K562 (cell line): ENCODE data around the gene TNFRSF18. TPM values are rescaled to one million over a fixed set of nuclear protein-coding genes. Genes with fewer than 3 reads are reported as not detected.
A peak's percentile ranks its signal among the peaks of the same experiment; 100 is the strongest.

Experiments
- ATAC-seq: fragments of 200-7000 bp; cut with Tn5 transposase; 3 replicates; pipeline ENCODE4 v1.9.1; 2020; ENCODE audit warnings: moderate library complexity
- BruUV-seq: library from RNA; stranded (reverse); fragments of 400-500 nt; replicated peaks from 2 replicates; lab custom pipeline; 2021; lab: Mats Ljungman, UMichigan
- CTCF ChIA-PET: fragments of 300-600 bp; formaldehyde crosslinking; extraction: SDS; loops from one replicate; lab custom pipeline; 2021; ENCODE audit warnings: low intra/inter-chr PET ratio; lab: Yijun Ruan, JAX
- POLR2A ChIA-PET: fragments of 300-600, 350-650 bp; sonication (Branson Sonifier 250); formaldehyde crosslinking; extraction: SDS; loops from one replicate; lab custom pipeline; 2021; ENCODE audit warnings: antibody characterized with exemption, inconsistent platforms; lab: Yijun Ruan, JAX
- DNase-seq, 4 experiments: peaks; one replicate each; pipeline versions ENCODE4 v3.0.0 to v3.0.0-alpha.2; 2011 to 2018; ENCODE audit warnings: low spot score in 3 of 4, mixed read lengths in 3 of 4; ENCODE audit errors: extremely low read depth in 1 of 4
- FAIRE-seq: peaks from 2 replicates; lab custom pipeline; 2011; peaks lifted over from hg19 to GRCh38; lab: Jason Lieb, UNC
- H2AFZ ChIP-seq: 2 replicates; pipeline ENCODE4 v1.6.0; 2011; ENCODE audit warnings: low read depth, low read length, control low read depth, inconsistent platforms
- H3K27ac ChIP-seq: fragments of 200-600 bp; 3 replicates; pipeline ENCODE4 v1.8.0; 2011; ENCODE audit warnings: low read depth, mild to moderate bottlenecking, control low read depth, inconsistent platforms, low read length, moderate library complexity, mixed read lengths; ENCODE audit errors: extremely low read depth
- H3K27me3 ChIP-seq, 2 experiments: fragments of 300-600 bp in 1 of 2; 2 replicates in 1 of 2; 3 replicates in 1 of 2; pipeline versions ENCODE4 v1.6.0 to v1.8.0; 2011; ENCODE audit warnings: inconsistent platforms in 2 of 2, low read length in 2 of 2, mild to moderate bottlenecking in 1 of 2, mixed read lengths in 1 of 2, moderate library complexity in 1 of 2; ENCODE audit not compliant: control insufficient read depth in 2 of 2, insufficient read depth in 2 of 2
- H3K36me3 ChIP-seq: fragments of 300-600 bp; 3 replicates; pipeline ENCODE4 v1.8.0; 2011; ENCODE audit warnings: mild to moderate bottlenecking, low read length, inconsistent platforms; ENCODE audit not compliant: control insufficient read depth, insufficient read depth
- H3K4me1 ChIP-seq, 2 experiments: fragments of 200-600 bp in 1 of 2; replicated peaks in 1 of 2; 2 replicates in 1 of 2; 3 replicates in 1 of 2; pipeline versions ENCODE4 v1.5.1 to v1.8.0; 2011; ENCODE audit warnings: inconsistent platforms in 2 of 2, low read length in 2 of 2, mild to moderate bottlenecking in 1 of 2, mixed read lengths in 1 of 2, moderate library complexity in 1 of 2; ENCODE audit not compliant: control insufficient read depth in 2 of 2, insufficient read depth in 2 of 2
- H3K4me2 ChIP-seq: 2 replicates; pipeline ENCODE4 v1.6.1; 2011; ENCODE audit warnings: low read length, control low read depth, inconsistent platforms, mixed read lengths; ENCODE audit not compliant: insufficient read depth
- H3K4me3 ChIP-seq: fragments of 200-600 bp; sonication (generic), shearing (Covaris generic); 2 replicates; pipeline ENCODE4 v1.5.1; 2016; ENCODE audit warnings: control low read depth, inconsistent platforms
- H3K79me2 ChIP-seq: fragments of 200-600 bp; 3 replicates; pipeline ENCODE4 v1.8.0; 2011; ENCODE audit warnings: low read length, inconsistent platforms; ENCODE audit not compliant: control insufficient read depth, insufficient read depth
- H3K9ac ChIP-seq, 2 experiments: 2 replicates each; pipeline versions ENCODE4 v1.6.0 to v1.6.1; 2011; ENCODE audit warnings: low read depth in 2 of 2, low read length in 2 of 2, control low read depth in 1 of 2, inconsistent platforms in 1 of 2, mild to moderate bottlenecking in 1 of 2, mixed read lengths in 1 of 2; ENCODE audit not compliant: insufficient read depth in 1 of 2
- H3K9me1 ChIP-seq: one replicate; pipeline ENCODE4 v1.6.0; 2011; ENCODE audit warnings: inconsistent platforms, mild to moderate bottlenecking, low read length, moderate library complexity; ENCODE audit not compliant: control insufficient read depth, insufficient read depth
- H3K9me3 ChIP-seq: replicated peaks from 2 replicates; pipeline ENCODE4 v1.5.1; 2011; ENCODE audit warnings: low read depth, low read length, inconsistent platforms; ENCODE audit not compliant: control insufficient read depth, insufficient read depth
- H4K20me1 ChIP-seq: replicated peaks from 2 replicates; pipeline ENCODE4 v1.6.1; 2011; ENCODE audit warnings: low read length, inconsistent platforms, mixed read lengths; ENCODE audit not compliant: control insufficient read depth, insufficient read depth
- ATF7 ChIP-seq: fragments of 450-650 bp; IDR thresholded peaks from 2 replicates; pipeline ENCODE4 v1.7.1; 2014; ENCODE audit warnings: mild to moderate bottlenecking, moderate library complexity
- FOXK1 ChIP-seq: sonication (generic); formaldehyde crosslinking; IDR thresholded peaks from 2 replicates; pipeline ENCODE4 v1.8.0; 2022; ENCODE audit warnings: missing genetic modification reagents, mild to moderate bottlenecking, borderline replicate concordance
- HCFC1 ChIP-seq: IDR thresholded peaks from 2 replicates; pipeline ENCODE4 v1.6.1; 2012; ENCODE audit warnings: low read depth, low read length, improper control_type of control experiment
- MITF ChIP-seq: IDR thresholded peaks from 2 replicates; pipeline ENCODE4 v1.6.1; 2014; ENCODE audit warnings: antibody characterized with exemption
- MTA3 ChIP-seq: fragments of 450-650 bp; formaldehyde crosslinking; IDR thresholded peaks from 2 replicates; pipeline ENCODE4 v1.6.1; 2017; ENCODE audit warnings: mild to moderate bottlenecking, borderline replicate concordance
- PCBP1 ChIP-seq: fragments of 200-400 bp; formaldehyde crosslinking; IDR thresholded peaks from 2 replicates; pipeline ENCODE4 v1.6.1; 2018; ENCODE audit warnings: mild to moderate bottlenecking, low read depth, low read length; ENCODE audit not compliant: poor library complexity, severe bottlenecking
- PHF20 ChIP-seq: fragments of 450-650 bp; IDR thresholded peaks from 2 replicates; pipeline ENCODE4 v1.6.1; 2018; ENCODE audit not compliant: partially characterized antibody
- RBM15 ChIP-seq: fragments of 200-400 bp; formaldehyde crosslinking; IDR thresholded peaks from 2 replicates; pipeline ENCODE4 v1.6.1; 2018; ENCODE audit warnings: mild to moderate bottlenecking, low read length, moderate library complexity; ENCODE audit not compliant: insufficient read depth
- RNF219 ChIP-seq: fragments of 250-450 bp; sonication (Bioruptor Pico); IDR thresholded peaks from 2 replicates; pipeline ENCODE4 v1.5.0; 2022; ENCODE audit warnings: mild to moderate bottlenecking
- SMARCC2 ChIP-seq: fragments of 450-650 bp; IDR thresholded peaks from 2 replicates; pipeline ENCODE4 v1.6.1; 2017; ENCODE audit warnings: antibody characterized with exemption, moderate library complexity, mild to moderate bottlenecking, low read depth
- ZBED1 ChIP-seq: IDR thresholded peaks from 2 replicates; pipeline ENCODE4 v1.6.1; 2014
- ZNF197 ChIP-seq: fragments of 200-800 bp; sonication (Bioruptor generic); IDR thresholded peaks from 2 replicates; pipeline ENCODE4 v1.6.1; 2016; ENCODE audit warnings: low read depth, missing genetic modification characterization, missing compliant biosample characterization
- ZNF592 ChIP-seq: fragments of 450-650 bp; IDR thresholded peaks from 2 replicates; pipeline ENCODE4 v1.6.1; 2017; ENCODE audit warnings: antibody characterized with exemption, mild to moderate bottlenecking
- WGBS: fragments of 100-300 bp; shearing (Covaris generic); methylation state at CpG from one replicate; pipeline ENCODE4 v1.1.6; 2016; ENCODE audit warnings: low coverage, mixed read lengths; ENCODE audit not compliant: insufficient coverage; ENCODE audit errors: missing lambda C conversion rate; 5-methylcytosine and 5-hydroxymethylcytosine counted together
- in situ Hi-C: fragments of 300-500 bp; cut with MboI; formaldehyde crosslinking; loops from 4 replicates; pipeline ENCODE4 v1.15.0; 2018; ENCODE audit warnings: inconsistent platforms, mixed read lengths
- intact Hi-C: fragments of 100-400 bp; cut with micrococcal nuclease; formaldehyde crosslinking; loops from 2 replicates; pipeline ENCODE4 v1.14.2; 2022
- polyA plus RNA-seq, 8 experiments: library from polyadenylated mRNA; depleted of rRNA in 4 of 8; stranded (reverse) in 5 of 8; unstranded in 3 of 8; fragments of >200 nt; fragmentation: Nextera tagmentation in 2 of 8; fragmentation: Illumina TruSeq in 1 of 8; extraction: Ambion mirVana in 2 of 8; extraction: Trizol in 1 of 8; gene quantifications; 2 replicates each; pipeline versions ENCODE4 v1.2.1 to v1.2.3, GENCODE V29; 2011 to 2014; ENCODE audit warnings: inconsistent platforms in 1 of 8, missing spikeins in 1 of 8
- total RNA-seq, 7 experiments: library from RNA; depleted of rRNA in 6 of 7; stranded (reverse); fragments of >200 nt in 6 of 7; fragmentation: Illumina TruSeq in 2 of 7; extraction: Trizol in 2 of 7; gene quantifications; 2 replicates each; pipeline versions ENCODE4 v1.2.1 to v1.2.3, GENCODE V29; 2011 to 2021; ENCODE audit warnings: low replicate concordance in 1 of 7

The TNFRSF18 gene
- total and polyA plus RNA-seq, 9 of the 15 experiments (the other 6 are each of a cell fraction or from before 2014, with no cell fraction given) = 0.24 to 0.27 TPM; not detected in 7

GRCh38 chr1:1200876-1201810, 5.2 kb downstream of the TNFRSF18 start:
- no TSS peak for BruUV-seq
- H3K4me3 ChIP-seq = peak overlapping the region; percentile 51
- FAIRE-seq (no peak), DNase-seq (peak; percentile 79 to 98 (median 94)), ATAC-seq (peak; percentile 82)
- peak overlapping the region; percentile 75; the same call in 2 of the 3 replicates for H3K27ac ChIP-seq
- H3K79me2 ChIP-seq = no peaks in the 10 kb centered on the region
- in situ Hi-C loops (no loop called here), intact Hi-C loops (no loop called here)
- POLR2A ChIA-PET = interaction anchor here (0.9 kb wide), 1 partner anchor 11 kb away, joined by 3 read pairs; no protein-coding TSS in a partner anchor
- H3K36me3 ChIP-seq = no peaks in the 10 kb centered on the region
- peak overlapping the region; percentile 70 for H2AFZ ChIP-seq
- CTCF ChIA-PET = no interaction called here
- under 1% methylated on average over 44 of the region's 109 CpGs for WGBS
- no peaks in the 10 kb centered on the region for H3K9me3 ChIP-seq
- peak overlapping the region; percentile 54 for H3K4me2 ChIP-seq
- peaks cover 0 to 86% of the 10 kb centered on the region in 2 experiments; a peak in 4 of 5 replicates for H3K4me1 ChIP-seq
- peak overlapping the region; percentile 66 to 90; a peak in 3 of 4 replicates for H3K9ac ChIP-seq
- no peaks in the 10 kb centered on the region for H4K20me1 ChIP-seq
- no peaks in the 10 kb centered on the region; a peak in 1 of 5 replicates for H3K27me3 ChIP-seq
- no peaks in the 10 kb centered on the region for H3K9me1 ChIP-seq
- TF ChIP-seq SMARCC2 = peak; percentile 31; the same call in 1 of the 2 replicates
- no peak for TF ChIP-seq FOXK1 (CRISPR knock-in tag)
- peak; percentile 45; the same call in 1 of the 2 replicates for TF ChIP-seq MITF
- TF ChIP-seq RBM15 = no peak
- TF ChIP-seq PHF20 = peak; percentile 26
- peak; percentile 82 for TF ChIP-seq ATF7
- no peak for TF ChIP-seq ZNF197
- peak; percentile 96 for TF ChIP-seq MTA3
- no peak for TF ChIP-seq PCBP1
- TF ChIP-seq ZBED1 = no peak
- TF ChIP-seq HCFC1 = no peak
- peak; percentile 57; the same call in 1 of the 2 replicates for TF ChIP-seq ZNF592
- TF ChIP-seq RNF219 = no peak
